ENCODE results near the gene AGAP1.

AGAP1 gene

DNA sequence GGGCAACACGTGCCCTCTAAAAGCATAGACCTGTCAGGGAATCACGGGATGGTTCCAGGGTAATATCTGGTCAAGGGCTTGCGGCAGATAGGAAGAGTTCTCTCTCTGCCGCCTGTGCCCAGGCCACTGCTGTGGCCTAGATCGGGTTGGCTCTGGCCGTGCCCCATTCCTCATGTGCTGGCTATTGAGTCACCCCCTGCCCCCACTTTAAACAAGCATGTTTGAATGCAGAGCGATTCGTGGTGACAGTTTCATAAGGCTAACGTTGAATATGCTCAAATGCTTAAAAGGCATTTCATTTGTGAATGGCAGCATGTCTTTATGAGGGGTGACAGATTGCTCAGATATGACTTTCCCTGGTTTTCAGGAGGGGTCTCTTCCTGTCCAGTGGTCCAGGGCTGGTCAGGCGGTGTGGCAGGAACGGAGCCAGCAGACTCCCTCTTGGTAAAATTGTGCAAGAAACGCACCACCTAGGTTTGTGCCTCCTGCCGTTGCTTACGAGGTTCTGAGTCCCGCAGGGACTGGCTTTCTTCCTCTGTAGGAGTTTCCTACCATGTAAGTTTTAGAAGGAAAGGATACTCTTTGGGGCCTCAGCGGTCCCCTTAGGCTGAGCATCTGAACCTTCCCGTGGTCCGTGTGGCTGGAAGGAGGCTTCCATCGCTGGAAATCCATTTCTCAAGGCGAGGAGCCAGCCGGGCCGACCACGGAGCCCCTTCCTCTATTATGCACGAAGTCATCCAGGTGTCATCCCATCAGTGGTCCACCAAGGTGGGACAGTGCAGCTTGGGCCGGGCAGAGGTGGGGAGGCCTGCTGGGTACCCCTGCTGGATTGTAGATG is 50.2 kb downstream of the AGAP1 start:
- TF ChIP-seq, protein P1, sequence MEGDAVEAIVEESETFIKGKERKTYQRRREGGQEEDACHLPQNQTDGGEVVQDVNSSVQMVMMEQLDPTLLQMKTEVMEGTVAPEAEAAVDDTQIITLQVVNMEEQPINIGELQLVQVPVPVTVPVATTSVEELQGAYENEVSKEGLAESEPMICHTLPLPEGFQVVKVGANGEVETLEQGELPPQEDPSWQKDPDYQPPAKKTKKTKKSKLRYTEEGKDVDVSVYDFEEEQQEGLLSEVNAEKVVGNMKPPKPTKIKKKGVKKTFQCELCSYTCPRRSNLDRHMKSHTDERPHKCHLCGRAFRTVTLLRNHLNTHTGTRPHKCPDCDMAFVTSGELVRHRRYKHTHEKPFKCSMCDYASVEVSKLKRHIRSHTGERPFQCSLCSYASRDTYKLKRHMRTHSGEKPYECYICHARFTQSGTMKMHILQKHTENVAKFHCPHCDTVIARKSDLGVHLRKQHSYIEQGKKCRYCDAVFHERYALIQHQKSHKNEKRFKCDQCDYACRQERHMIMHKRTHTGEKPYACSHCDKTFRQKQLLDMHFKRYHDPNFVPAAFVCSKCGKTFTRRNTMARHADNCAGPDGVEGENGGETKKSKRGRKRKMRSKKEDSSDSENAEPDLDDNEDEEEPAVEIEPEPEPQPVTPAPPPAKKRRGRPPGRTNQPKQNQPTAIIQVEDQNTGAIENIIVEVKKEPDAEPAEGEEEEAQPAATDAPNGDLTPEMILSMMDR (IDR thresholded peaks at IDR 0.05; ENCODE audit: insufficient read depth, low read depth, low read length, missing control alignments), result no peak
- H3K4me3 ChIP-seq (ENCODE audit: low read length), result no peak overlapping the region

GRCh38 chr2:235544689-235544969 is 50.8 kb downstream of the AGAP1 start:
- peak; percentile 49 for DNase-seq (ENCODE audit: low read depth)
- H3K4me3 ChIP-seq (ENCODE audit: low read length), result no peak overlapping the region
- TF ChIP-seq, protein P1 (IDR thresholded peaks at IDR 0.05; ENCODE audit: insufficient read depth, low read depth, low read length, missing control alignments), result no peak

More for the DNA sequence above, 50.2 kb downstream of the AGAP1 start:
- no peak for DNase-seq (ENCODE audit: low read depth)

DNA sequence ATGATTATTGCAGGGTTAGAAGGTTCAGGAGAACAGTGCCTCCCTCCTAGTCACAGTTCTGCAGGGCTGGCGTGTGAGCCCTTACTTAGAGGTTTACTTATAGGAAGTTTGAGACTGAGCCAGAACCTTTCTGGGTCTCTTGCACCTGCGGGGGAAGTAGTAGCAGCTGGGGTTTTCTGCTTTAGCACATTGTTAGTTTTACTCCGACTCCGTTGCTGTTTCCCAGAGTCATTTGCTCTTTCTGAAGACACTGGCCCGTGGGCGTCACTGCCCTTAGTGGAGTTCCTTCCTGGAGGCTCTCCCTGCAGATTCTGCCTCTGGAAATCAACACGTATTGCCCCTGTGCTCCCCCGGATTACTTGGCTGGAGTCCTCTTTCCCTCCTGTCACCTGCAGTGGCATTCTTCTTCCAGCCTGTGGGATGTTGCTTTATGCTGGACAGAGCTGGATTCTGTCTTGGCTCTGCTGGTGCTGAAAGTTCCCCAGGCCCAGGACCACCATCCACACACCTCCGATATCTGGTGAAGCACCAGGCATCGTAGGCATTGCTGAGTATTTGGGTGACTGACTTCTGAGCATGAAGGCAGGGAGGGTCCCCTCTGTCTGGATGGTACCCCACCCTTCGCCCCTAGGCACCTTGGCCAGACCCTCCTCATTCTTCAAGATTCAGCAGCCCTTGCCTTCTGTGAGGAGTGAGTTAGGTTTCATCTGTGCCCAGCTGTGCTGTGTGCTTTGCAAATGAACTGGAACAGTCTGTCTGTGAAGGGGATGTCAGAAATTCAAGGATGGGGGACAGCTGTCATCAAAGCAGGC is 51.7 kb downstream of the AGAP1 start:
- H3K4me3 ChIP-seq (ENCODE audit: low read length), result no peak overlapping the region
- DNase-seq (ENCODE audit: low read depth), result no peak
- TF ChIP-seq, protein P1 (IDR thresholded peaks at IDR 0.05; ENCODE audit: insufficient read depth, low read depth, low read length, missing control alignments), result no peak

DNA sequence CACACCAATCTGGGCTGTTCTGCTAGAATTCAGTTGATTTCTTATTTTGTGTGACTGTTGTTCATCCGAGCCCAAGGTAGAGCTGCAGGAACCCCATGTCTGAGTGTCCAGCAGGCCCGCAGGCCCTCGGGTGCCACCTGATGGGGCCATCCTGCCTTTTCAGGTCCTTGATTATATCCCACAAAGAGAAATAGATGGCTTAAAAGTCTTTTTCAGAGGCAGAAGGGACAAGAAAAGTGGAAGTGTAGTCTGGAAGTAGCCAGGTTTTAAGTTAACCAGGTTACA is 52.2 kb downstream of the AGAP1 start:
- TF ChIP-seq, protein P1 (IDR thresholded peaks at IDR 0.05; ENCODE audit: insufficient read depth, low read depth, low read length, missing control alignments), result no peak
- H3K4me3 ChIP-seq (ENCODE audit: low read length), result no peak overlapping the region
- no peak for DNase-seq (ENCODE audit: low read depth)

GRCh38 chr2:235546436-235546835 is 52.6 kb downstream of the AGAP1 start:
- TF ChIP-seq, protein P1 (IDR thresholded peaks at IDR 0.05; ENCODE audit: insufficient read depth, low read depth, low read length, missing control alignments), result no peak
- no peak overlapping the region for H3K4me3 ChIP-seq (ENCODE audit: low read length)
- no peak for DNase-seq (ENCODE audit: low read depth)

GRCh38 chr2:235549735-235550377 is 56.0 kb downstream of the AGAP1 start:
- TF ChIP-seq, protein P1 (IDR thresholded peaks at IDR 0.05; ENCODE audit: insufficient read depth, low read depth, low read length, missing control alignments), result no peak
- DNase-seq (ENCODE audit: low read depth), result no peak
- no peak overlapping the region for H3K4me3 ChIP-seq (ENCODE audit: low read length)

Data from epithelial cell of esophagus (primary cell).